Activated naive CD4-positive, alpha-beta T cell treated with Interleukin-2 at 50 U/mL for 16 hours (primary cell): ENCODE results near the gene UBE2O.

ENCODE experiments used
- DNase-seq: peaks from one replicate; pipeline ENCODE4 v3.0.0-alpha.2; 2020

The UBE2O gene

DNA sequence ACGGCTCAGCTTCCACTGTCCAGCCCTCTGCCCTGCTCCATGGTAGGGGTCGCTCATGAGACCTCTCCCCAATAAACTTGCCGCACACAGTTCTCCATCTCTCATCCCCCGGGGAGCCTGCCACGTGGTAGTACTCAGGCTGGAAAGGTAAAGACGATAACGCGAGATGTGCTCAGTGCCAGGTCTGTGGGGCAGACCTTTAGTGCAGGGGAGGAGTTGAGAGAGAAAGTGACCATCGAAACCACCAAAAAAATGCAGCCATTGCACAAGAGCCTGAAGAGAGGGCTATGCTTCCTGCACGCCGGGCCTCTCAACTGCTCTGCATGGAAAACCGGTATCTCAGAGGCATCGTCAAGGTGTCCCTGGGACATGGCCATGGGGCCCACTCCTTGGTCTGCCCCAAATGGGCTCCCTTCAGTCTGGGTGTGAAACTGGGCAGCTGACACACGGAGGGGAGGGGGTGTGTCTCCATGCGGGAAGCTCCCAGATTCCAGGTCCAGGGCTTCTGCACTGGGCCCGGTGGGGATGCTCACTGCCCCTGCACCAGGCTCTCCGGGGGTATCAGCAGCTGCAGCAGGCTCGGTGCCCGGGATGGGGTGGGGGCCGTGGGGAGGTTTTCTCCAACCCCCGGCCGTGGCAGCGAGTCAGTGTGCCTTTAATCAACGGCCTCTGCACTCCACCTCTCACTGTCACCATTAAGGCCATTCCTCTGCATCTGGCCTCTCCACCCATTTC, 9.8 kb upstream of the UBE2O start:
- no peak for DNase-seq

DNA sequence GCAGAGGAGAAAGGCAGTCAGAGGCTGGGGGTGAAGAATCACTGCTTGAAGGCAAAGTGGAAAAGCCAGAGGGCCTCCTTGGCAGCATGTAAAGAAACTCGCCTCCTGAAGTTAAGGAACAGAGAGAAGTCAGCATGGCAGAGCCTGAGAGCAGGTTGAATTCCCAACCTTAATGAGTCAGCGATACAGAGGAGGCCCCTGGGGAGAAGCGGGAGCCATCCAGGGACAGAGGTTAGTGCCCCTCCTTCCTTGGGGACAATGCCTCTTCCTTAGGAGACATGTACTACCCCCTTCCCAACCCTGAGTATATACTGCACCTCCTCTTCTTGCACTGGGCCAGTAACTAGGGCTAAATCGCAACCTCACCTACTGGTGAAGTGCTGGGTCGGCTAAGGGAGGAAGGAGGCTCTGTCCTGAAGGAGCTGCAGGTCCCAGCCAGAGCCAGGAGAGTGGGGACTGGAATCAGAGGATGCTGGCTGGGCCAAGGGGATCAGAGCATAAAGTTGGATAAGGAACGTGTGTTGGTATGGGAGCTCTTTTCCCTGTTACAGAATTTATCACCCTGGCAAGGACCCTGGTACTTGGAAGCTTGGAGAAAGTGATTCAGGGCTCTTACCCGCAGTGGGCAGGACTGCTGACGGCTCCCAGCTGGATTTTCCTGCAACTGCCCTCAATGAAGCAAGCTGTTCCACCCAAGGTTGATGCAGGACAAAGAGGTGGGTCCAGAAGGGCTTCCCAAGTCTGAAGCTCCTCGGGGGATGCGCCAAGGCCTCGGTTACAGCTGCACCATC, 9.0 kb upstream of the UBE2O start:
- no peak for DNase-seq

DNA sequence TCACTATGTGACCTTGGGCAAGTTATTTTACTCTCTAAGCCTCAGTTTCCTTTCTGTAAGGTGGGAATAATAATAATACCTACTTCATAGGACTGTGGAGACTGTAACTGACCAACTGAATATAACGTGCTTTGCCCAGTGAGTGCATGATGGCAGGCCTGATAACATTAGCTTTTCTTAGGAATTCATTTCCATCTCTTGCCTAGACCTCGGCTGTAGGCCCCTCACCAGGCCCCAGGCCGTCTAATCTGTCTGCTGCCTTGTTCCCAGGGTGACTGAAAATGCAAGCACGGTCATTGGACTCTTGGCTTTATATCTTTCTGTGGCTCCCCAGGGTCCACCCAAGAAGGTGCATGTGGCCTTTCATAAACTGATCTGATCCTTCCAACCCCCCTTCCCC, 6.7 kb upstream of the UBE2O start:
- DNase-seq = no peak

DNA sequence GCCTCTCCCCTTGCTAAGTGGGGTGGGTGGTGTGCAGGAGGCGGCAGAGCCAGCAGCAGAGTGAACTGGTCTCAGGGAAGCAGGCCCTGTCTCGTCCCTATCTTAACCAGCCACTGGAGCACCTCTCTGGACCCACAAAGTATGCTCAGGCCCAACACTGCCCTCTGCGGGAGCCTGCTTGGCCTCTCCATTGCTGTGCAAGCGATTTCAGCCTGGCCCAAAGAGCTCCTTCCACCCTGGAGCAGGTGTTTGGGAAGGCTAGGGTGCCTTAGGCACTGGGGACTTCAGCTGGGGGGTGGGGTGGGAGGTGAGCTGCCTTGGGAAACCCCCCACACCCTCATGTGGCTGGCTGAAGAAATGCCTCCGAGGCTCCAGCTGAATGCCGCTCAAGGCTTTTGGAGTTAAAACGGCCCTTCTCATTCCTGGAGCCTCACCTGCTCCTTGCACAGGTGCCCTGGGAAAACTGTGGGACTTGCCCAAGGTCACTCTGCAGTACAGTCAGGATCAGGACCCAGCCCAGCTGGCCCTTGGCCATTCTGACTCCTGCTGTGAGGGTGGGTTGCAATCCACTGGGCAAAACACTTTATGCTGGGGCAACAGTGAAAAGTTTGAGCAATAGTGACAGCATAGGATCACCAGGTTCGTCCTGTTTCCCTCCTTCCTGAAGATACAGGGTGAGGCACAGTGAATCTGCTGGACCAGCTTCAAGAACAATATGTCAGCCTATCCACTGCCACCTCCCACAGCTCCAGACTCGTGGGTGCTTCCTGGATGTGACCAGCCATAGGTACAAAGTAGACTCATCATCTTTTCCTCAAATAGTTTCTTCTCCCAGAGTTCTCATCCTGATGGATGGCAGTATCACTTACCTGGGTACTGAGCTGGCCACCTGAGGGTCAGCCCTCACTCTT, 5.9 kb upstream of the UBE2O start:
- DNase-seq = no peak

DNA sequence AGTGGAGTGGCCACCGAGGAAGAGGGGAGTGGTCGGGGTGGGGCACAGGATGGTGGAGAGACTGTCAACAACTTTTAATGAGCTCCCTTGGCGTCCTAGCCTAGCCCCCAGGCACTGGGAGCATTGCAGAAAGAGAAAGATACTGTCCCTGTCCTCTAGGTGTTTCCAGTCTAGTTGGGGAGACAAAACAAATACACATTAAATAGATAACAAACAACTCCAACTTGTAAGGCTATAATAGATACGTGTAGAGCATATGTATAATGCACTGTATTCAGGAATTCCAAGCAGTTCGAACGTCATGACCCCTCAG, 435 bp upstream of the UBE2O start:
- no peak for DNase-seq

DNA sequence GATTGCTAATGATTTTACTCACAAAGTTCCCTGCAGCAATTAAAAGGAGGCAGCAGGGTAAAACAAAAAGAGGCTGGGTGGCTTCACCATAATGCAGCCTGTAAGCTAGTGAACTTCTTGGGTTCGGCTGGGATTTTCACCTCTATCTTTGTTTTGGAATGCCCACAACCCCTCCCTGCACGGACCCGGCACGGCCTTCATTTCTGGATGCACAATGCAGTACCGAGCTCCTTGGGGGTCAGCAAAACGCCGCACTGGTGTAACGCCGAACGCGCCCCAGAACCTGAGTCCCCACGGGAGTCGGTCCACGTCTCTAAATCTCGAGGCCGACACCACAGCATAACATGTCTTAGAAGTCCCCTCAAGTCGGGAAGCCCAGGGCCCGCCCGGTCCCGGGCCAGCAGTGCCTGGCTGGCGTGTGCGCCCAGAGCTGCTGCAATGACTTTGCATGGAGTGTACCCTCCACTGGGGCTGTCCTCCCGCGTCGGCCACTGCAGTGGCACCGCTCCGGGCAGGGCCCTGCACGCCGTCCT, 759 bp downstream of the UBE2O start:
- DNase-seq = no peak

DNA sequence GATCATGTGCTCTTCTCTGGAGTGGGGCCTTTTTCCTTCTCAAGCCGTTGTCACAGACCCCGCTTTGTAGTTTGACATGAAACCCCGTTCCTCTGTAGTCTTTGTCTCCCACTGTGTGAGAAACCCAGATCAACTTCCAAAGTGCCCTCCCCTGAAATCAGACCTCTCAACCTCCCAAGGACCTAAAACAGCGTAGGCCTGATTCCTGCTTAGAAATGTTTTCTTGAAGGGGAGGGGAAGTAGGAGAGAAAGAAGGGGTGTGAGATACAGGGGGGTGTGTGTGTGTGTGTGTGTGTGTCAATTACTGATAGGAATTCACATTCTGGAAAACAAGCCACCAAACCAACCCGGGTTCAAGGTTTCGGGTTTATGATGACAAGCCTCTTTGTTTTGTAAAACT, 1.4 kb downstream of the UBE2O start:
- no peak for DNase-seq

DNA sequence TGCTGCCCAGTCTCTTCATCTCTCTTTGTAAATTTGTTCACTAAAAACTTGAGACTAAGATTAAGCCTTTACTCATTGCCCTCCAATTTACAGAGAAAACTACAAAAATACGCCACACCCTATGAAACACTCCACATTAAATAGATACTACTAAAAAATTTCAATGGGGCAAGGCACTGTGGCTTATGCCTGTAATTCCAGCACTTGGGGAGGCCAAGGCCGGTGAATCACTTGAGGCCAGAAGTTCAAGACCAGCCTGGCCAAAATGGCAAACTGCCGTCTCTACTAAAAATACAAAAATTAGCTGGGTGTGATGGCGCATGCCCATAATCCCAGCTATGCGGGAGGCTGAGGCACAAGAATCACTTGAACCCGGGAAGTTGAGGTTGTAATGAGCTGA, 3.8 kb downstream of the UBE2O start:
- no peak for DNase-seq

DNA sequence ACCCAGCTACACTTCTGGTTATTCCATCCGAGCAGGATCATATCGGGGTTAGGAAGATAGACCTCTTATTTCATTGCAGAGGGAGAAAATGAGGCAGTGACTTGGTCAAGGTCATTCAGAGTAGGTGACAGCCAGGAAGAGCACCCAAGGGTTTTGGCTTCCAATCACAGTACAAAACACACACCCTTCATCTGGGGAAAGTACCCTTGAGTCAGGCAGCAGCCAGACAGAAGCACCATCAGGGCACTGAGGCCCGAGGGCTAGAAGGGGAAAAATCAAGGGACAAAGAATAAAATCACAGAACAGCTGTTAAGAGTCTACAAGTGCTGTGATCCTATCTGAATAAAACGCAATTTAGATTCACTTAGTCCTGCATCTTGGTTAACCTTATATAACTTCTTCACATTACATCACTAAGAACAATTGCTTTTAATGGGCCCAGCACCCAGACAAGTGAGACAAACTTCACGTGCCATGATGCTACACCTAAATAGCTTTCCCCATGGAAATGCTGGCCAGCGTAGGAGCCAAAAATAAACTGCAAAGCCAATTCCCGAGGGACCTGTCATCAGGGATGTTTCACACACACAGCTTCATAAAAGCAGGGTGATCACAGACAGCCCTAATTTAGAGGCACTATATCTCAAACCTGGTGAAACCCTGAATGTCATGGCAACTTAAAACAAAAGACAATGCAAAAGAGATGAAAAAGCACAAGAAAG, 4.9 kb downstream of the UBE2O start:
- DNase-seq = no peak

DNA sequence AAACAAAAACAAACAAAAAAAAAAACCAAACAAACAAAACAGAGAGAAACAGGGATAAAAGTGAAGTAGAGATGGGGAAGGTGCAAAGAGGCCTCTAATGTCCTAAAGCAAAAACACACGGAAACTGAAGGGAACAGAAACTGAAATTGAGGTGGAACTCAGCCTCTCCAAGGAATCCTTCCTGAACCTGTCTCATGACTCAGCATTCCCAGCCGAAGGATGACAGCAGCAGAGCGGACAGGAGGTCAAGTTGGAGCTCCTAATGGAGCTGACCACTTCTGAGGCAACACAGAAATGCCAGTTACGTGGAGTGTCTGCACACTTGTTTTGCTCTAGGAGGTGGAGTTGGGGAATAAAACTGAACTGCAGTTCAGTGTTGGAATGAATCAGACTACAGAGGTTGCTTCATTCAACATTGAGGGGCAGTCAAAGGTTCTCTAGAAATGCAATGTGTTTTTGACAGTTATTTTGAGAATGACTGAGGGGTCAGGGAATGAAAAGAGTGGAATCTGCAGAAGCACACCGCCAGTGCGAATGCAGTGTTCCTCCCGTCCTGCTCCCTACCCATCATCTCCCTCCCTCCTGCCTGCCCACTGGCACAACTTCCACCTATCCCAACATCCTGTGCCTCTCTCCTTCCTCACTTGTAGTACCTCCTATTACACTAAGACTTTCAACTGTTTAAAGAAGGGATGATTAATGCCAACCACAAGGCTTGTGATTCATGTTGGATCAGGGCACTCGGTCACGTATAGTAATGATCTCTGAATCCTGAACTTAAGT, 6.3 kb downstream of the UBE2O start:
- no peak for DNase-seq

DNA sequence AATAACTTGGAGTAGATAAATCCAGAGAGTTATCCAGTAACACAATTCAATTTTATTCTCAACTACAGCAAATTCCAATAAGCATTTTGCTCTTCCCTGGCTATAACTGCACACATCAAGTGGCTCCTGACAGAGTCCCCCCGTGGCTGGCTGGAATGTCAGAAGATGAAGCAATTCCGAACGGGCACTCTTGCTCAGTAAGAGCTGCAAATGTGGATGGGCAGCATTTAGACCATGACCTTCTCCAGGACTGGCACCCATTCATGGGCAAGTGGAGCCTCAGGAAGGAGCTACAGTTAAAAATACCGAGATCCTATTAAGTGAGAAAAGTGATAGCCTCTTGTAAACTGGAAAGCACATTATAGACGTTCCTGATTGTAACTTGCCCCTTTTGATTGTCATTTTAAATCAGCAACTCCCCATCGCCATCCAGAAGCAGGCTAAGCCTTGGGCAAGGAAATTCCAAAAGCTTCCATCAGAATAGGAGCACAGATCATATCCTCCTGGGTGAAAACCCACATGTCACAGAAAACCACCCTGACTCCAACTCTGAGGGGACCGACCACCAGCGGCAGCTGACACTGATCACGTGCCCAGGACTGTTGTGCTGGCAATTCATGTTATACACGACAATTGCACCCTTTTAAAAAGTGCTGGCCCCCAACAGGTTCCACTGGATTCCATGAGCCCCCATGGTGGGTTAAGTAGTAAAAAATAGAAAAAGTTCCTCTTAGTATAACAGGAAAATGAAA, 7.1 kb downstream of the UBE2O start:
- DNase-seq = no peak

DNA sequence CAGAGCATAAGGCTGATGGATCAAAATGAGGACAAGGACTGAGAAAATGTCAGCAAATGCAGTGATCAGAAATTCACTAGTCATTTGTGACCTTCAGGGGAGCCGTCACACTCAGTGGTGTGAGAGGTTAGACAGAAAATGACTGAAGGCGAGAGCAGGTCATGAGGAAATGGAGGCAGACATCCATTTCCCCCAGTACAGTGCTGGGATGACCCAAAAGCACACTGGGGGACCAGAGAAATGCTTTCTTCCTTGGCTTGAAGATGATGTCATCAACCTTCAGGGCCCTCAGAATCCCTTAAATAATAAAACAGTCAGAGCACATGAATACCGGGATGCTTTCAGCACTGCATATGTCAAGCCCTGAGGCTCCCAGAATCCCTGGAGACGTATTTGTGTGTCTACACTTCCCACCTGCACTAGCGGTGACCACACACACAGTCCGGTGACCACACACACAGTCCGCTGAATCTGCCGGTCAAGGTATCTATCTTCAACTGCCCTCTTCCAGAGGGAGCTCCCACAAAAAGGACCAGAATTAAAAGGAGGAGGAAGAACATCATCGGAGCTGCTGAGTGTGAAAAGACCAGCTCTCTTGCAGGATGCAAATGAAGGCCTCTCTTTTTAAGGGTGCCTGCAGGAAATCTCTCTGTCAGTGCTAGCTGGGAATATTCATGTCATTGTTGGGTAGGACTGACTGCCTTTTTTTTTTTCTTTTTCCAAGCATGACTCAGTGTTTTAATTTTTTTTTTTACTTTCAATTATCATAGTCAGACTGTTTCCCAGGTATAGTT, 8.2 kb downstream of the UBE2O start:
- DNase-seq = no peak

DNA sequence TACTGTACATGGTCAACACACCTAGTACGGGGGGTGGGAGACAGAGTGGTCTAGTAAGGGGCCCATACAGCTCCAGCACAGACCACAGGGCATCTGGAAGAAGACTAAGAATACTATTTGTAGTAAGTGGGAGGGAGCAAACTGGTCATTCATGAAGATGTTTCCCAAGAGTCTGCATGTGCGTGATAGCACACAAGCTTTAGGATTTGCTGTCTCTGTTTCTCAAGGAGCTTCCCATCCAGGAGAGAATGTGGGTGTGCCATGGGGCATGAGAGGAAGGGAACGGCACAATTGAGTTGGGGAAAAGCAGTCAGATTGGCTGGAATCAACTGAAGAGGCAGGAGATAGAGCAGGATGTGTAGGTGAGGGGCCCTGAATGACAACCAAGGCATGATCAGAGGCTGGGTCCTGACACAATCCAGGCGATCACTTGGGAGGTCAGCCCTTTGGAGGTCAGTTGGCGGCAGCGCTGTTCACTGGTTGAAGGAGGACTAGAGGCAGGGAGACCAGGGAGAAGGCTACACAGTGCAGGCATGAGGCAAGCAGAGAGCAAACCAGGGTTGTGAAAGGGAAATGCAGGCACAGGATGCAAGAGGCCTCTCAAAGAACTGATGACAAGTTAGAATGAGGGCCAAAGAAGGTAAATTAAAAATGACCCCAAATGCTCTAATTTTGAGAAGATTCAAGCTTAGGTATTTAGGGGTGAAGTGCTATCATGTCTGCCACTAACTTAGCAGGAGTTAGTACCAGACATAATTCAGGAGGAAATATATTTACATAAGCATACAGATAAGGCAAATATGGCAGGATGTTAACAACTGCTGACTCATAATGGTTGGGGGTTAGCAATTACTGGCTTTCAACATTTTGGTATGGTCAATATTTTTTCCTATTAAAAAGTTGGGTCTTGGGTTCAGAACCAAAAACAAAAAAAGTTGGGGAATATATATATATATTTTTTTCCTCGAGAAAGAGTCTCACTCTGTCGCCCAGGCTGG, 10.3 kb downstream of the UBE2O start:
- DNase-seq = no peak

DNA sequence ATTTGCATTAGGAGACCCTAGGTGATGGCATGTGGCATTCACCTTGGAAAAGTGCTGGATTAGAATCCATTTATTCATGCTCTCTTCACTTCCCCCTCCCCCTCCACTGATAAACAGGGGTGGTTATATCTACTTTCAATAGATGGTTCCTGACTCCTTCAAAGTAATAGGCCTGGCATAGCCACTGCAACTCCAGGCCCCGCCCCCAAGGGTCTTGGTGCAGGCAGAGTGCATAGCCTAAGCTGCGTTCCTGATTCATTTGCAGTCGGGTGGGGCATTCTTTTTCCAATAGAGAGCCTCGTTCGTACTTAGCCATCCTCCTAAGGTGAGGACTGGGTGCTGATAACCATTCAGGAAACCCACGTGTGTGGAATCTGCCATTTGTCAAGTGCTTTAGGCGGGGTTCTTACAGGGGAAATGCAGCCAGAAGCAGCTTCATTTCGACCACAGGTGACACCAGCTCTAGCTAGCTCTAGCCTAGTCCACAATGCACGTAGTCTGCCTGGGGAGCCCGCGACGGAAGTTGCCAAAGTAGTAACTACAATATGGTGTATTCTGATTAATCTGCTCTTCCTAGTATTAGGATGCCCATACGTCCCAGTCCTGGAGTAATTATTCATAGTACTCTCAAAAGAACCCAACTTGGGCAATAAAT, 11.1 kb downstream of the UBE2O start:
- no peak for DNase-seq

DNA sequence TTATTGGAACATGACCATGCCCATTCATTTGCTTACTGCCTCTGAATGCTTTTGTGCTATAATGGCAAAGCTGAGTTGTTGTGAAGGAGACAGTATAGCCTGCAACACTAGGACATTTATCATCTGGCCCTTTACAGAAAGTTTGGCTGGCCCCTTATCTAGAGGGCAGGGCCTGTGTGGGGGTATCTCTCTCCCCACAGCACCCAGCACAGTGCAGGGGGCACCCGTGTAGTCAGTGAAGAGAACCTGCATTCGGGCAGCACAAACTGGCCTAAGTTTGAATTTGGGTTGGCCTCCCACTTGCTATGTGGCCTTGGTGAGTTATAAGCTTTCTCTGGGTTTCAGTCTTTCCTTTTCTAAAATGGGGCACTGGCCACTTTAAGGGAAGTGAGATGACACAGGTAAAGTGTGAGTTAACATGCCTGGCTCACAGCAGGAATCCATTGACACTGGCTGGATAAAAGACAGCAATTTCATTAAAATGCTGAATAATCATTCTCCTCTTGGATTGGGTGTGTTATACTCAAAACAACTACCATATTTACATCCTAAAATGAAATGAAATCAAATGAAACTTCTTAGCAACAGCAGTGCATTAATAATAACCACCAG, 12.1 kb downstream of the UBE2O start:
- DNase-seq = no peak

DNA sequence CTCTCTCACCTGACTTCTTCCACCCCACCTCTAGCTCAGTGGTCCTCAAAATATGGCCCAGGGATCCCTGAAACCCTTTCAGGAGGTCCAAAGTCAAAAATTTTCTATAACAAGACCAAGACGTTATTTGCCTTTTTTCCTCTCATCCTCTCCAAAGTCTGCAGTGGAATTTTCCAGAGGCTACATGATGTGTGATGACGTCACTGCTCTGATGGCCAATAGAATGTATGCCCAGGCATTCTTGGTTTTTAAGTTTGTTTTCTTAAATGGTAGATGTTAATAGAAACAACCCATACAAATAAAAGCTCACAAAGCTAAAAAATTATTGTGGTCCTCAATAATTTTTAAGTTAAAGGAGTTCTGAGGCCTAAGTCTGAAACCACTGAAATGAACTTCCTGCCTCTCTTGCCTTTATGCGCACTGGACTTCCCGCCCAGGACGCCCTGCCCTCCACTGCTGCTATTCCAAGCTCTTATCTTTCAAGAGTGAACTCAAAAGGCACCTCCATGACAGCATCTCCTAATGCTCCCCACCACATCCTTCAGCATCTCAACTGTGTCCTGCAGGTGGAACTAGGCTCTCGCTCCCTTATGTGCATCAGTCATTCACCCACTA, 13.5 kb downstream of the UBE2O start:
- no peak for DNase-seq

DNA sequence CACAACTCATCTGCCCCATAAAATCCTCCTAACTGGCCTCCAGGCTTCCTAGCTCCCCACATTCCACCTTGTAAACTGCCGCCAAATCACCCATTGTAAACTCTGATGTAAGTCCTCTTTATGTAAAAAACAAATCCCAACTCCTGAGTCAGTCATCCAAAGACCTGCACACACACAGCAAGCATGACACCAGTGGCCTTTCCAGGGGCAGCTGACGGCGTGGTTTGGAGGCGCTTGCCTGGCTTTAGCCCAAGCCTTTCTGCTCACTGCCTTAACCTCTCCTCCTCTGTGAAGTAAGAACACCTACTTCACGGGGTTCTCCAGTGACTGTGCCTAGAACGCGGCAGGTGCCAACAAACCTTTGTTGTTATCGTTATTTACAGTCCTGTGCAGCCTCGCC, 14.0 kb downstream of the UBE2O start:
- no peak for DNase-seq
